HL-60 (cell line): ENCODE results near the gene LY6G5B.

Experiments
- DNase-seq, 2 experiments: peaks; one replicate each; pipeline ENCODE4 v3.0.0-alpha.2; 2010 to 2020; ENCODE audit warnings: low read depth in 1 of 2, low spot score in 1 of 2
- H3K27ac ChIP-seq: fragments of 250-450 bp; sonication (Bioruptor Pico); replicated peaks from 2 replicates; pipeline ENCODE4 v1.5.1; 2020; ENCODE audit warnings: mild to moderate bottlenecking, moderate library complexity
- H3K27me3 ChIP-seq: fragments of 250-450 bp; sonication (Bioruptor Pico); 2 replicates; pipeline ENCODE4 v1.5.1; 2021; ENCODE audit warnings: mild to moderate bottlenecking, moderate library complexity; ENCODE audit not compliant: insufficient read depth, poor library complexity, severe bottlenecking
- H3K4me3 ChIP-seq: replicated peaks from 2 replicates; pipeline ENCODE4 v1.5.1; 2011; ENCODE audit warnings: mild to moderate bottlenecking, control low read depth, low read length; ENCODE audit not compliant: insufficient read depth
- CTCF ChIP-seq: IDR thresholded peaks from one replicate; pipeline ENCODE4 v1.5.1; 2011; ENCODE audit warnings: low read length, control low read depth, inconsistent platforms; ENCODE audit not compliant: insufficient read depth
- GABPA ChIP-seq: IDR thresholded peaks from 2 replicates; pipeline ENCODE4 v1.6.1; 2012; ENCODE audit warnings: low read depth
- POLR2AphosphoS5 ChIP-seq: IDR thresholded peaks from 2 replicates; pipeline ENCODE4 v1.6.1; 2012; ENCODE audit warnings: low read depth
- REST ChIP-seq: IDR thresholded peaks from 2 replicates; pipeline ENCODE4 v1.6.1; 2012; ENCODE audit warnings: low read depth; ENCODE audit not compliant: insufficient replicate concordance
- SPI1 ChIP-seq: IDR thresholded peaks from 2 replicates; pipeline ENCODE4 v1.6.1; 2012; ENCODE audit warnings: low read depth, mild to moderate bottlenecking, borderline replicate concordance

LY6G5B gene

GRCh38 chr6:31631681-31632278 lies 38.0 kb upstream of the LY6G5B start:
- Histone ChIP-seq H3K27me3 (no peaks in the 10 kb centered on the region), H3K27ac (no peak overlapping the region), H3K4me3 (no peak overlapping the region)
- no peak for TF ChIP-seq REST
- no peak for TF ChIP-seq SPI1
- TF ChIP-seq POLR2AphosphoS5, result no peak
- no peak for TF ChIP-seq CTCF
- TF ChIP-seq GABPA, result no peak
- no peak for DNase-seq

GRCh38 chr6:31632279-31632946 lies 37.4 kb upstream of the LY6G5B start:
- Histone ChIP-seq H3K4me3 (no peak overlapping the region), H3K27ac (no peak overlapping the region; the same call in 1 of the 2 replicates), H3K27me3 (no peaks in the 10 kb centered on the region)
- TF ChIP-seq GABPA (no peak), REST (peak; percentile 3), SPI1 (no peak), CTCF (no peak), POLR2AphosphoS5 (peak; percentile 40; the same call in 1 of the 2 replicates)
- DNase-seq, result no peak

- no peak for DNase-seq
- H3K27ac ChIP-seq, result no peak overlapping the region
- TF ChIP-seq POLR2AphosphoS5 (no peak; the same call in 1 of the 2 replicates), CTCF (no peak), GABPA (no peak), SPI1 (no peak), REST (no peak)
These were observed 36.3 kb upstream of the LY6G5B start for GRCh38 chr6:31633447-31633846.

More at GRCh38 chr6:31633447-31633846, 36.3 kb upstream of the LY6G5B start:
- Histone ChIP-seq H3K4me3 (no peak overlapping the region), H3K27me3 (no peaks in the 10 kb centered on the region)
